ENCODE data around the gene HNRNPA0. TPM values are rescaled to one million over a fixed set of nuclear protein-coding genes. Genes with fewer than 3 reads are reported as not detected.
"Not testable (repeated sequence)": the region's sequence is repeated elsewhere in the genome, so short reads cannot be mapped to it uniquely, and the experiment has no call there.

The HNRNPA0 gene
- total RNA-seq, 4 donors from 2014 or later, result 6.0 to 10.8 (median 9.0) TPM

DNA sequence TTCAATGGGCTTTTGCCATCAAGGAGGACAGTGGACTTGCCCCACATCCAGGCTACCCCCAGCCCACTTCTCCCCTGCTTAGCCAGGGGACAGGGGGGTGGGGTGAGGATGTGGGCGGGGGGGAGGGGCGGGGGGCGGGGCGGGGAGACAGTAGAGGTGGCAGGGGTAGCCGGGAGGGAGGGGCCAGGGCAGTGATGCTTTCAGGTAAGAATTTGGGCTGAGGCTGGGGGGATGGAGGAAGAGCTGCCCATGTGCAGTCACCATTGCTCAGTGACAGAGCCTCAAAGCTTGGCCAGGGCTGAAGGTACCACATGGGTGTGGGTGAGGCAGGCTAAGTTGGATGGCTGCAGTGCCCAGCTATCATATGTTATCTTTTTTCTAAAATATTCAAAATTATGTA lies 40.7 kb upstream of the HNRNPA0 start:
- peaks cover 0 to 7% (median 0%) of the 10 kb centered on the region in 4 donors for H3K4me1 ChIP-seq
- H3K4me3 ChIP-seq, result no peak overlapping the region
- in situ Hi-C loops (cut with MboI; ENCODE audit: low pct_ligation_motif_present in 1 of 4, low pct_unique_long_range_greater_than_20kb in 1 of 4, low sequenced_read_pairs in 3 of 4) (loop anchor here in 2 of 4 donors (25.0 kb wide), 2 partner anchors 267 to 342 kb away; partner anchors contain the start of gene NME5 (in 1 of the 2)), intact Hi-C loops (cut with DNase I; ENCODE audit: low total_unique reads) (no loop called here)
- no peak overlapping the region for H3K27ac ChIP-seq
- H3K27me3 ChIP-seq, result no peaks in the 10 kb centered on the region
- WGBS, 2 donors (ENCODE audit: low coverage in 1 of 2), result 56% methylated on average over 5 of the region's 5 CpGs; no CpG with 5 or more reads in 1 of the 2 donors
- DNase-seq, result no peak
- no peaks in the 10 kb centered on the region for H3K9me3 ChIP-seq
- no peak for TF ChIP-seq EP300 (IDR thresholded peaks at IDR 0.05; ENCODE audit: low read depth)
- TF ChIP-seq POLR2AphosphoS5 (IDR thresholded peaks at IDR 0.05), result no peak
- no peak for TF ChIP-seq POLR2A (IDR thresholded peaks at IDR 0.05)
- TF ChIP-seq, protein P1, sequence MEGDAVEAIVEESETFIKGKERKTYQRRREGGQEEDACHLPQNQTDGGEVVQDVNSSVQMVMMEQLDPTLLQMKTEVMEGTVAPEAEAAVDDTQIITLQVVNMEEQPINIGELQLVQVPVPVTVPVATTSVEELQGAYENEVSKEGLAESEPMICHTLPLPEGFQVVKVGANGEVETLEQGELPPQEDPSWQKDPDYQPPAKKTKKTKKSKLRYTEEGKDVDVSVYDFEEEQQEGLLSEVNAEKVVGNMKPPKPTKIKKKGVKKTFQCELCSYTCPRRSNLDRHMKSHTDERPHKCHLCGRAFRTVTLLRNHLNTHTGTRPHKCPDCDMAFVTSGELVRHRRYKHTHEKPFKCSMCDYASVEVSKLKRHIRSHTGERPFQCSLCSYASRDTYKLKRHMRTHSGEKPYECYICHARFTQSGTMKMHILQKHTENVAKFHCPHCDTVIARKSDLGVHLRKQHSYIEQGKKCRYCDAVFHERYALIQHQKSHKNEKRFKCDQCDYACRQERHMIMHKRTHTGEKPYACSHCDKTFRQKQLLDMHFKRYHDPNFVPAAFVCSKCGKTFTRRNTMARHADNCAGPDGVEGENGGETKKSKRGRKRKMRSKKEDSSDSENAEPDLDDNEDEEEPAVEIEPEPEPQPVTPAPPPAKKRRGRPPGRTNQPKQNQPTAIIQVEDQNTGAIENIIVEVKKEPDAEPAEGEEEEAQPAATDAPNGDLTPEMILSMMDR (IDR thresholded peaks at IDR 0.05), result no peak
- no peaks in the 10 kb centered on the region for H3K36me3 ChIP-seq

DNA sequence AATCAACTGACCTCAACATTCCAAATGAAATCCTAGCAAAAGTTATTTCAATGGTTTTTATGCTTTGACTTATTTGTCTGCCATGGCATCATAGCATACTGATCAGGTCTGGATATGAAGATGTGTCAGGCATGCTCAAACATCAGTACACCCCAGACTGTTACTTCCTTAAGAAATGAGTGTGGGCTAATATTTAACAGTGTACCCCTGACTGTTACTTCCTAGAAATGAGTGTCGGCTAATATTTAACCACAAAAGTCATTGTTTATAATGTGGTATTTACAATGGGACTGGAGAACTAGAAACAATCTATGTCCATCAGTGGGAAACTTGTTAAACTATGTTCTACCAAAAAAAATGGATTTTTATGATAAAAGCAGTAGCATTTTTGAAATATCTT lies 38.1 kb upstream of the HNRNPA0 start:
- TF ChIP-seq POLR2AphosphoS5 (IDR thresholded peaks at IDR 0.05) (no peak), EP300 (IDR thresholded peaks at IDR 0.05; ENCODE audit: low read depth) (no peak), POLR2A (IDR thresholded peaks at IDR 0.05) (no peak)
- TF ChIP-seq, protein P1 (IDR thresholded peaks at IDR 0.05), result no peak
- Histone ChIP-seq H3K27ac (no peak overlapping the region), H3K9me3 (no peaks in the 10 kb centered on the region), H3K4me1 (peaks cover 0 to 7% (median 0%) of the 10 kb centered on the region in 4 donors), H3K27me3 (no peaks in the 10 kb centered on the region), H3K36me3 (no peaks in the 10 kb centered on the region), H3K4me3 (no peak overlapping the region)
- in situ Hi-C loops (cut with MboI; ENCODE audit: low pct_ligation_motif_present in 1 of 4, low pct_unique_long_range_greater_than_20kb in 1 of 4, low sequenced_read_pairs in 3 of 4), result loop anchor here in 2 of 4 donors (25.0 kb wide), 2 partner anchors 270 to 345 kb away; partner anchors contain the start of gene NME5 (in 1 of the 2)
- WGBS, 2 donors (ENCODE audit: low coverage in 1 of 2), result 38 to 57% methylated on average over 1 of the region's 1 CpG
- intact Hi-C loops (cut with DNase I; ENCODE audit: low total_unique reads), result no loop called here
- no peak for DNase-seq

DNA sequence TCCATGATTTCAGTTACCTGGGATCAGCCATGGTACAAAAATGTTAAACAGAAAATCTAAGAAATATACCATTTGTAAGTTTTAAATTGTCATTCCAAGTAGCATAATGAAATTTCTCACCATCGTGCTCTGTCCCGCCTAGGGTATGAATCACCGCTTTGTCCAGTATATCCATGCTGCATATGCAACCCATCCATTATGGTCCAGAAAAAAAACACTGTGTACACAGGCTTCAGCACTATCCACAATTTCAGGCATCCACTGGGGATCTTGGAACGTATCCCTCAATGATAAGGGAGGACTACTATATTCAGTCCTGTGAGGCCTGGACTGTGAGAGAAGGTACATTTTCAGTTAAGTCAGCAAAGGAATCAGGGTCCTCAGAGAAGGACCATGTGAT lies 37.6 kb upstream of the HNRNPA0 start:
- Histone ChIP-seq H3K27me3 (no peaks in the 10 kb centered on the region), H3K4me3 (no peak overlapping the region), H3K36me3 (no peaks in the 10 kb centered on the region), H3K27ac (no peak overlapping the region), H3K4me1 (peaks cover 0 to 7% (median 0%) of the 10 kb centered on the region in 4 donors), H3K9me3 (no peaks in the 10 kb centered on the region)
- TF ChIP-seq, protein P1 (IDR thresholded peaks at IDR 0.05), result no peak
- TF ChIP-seq POLR2AphosphoS5 (IDR thresholded peaks at IDR 0.05), result no peak
- TF ChIP-seq EP300 (IDR thresholded peaks at IDR 0.05; ENCODE audit: low read depth), result no peak
- no peak for TF ChIP-seq POLR2A (IDR thresholded peaks at IDR 0.05)
- WGBS, 2 donors (ENCODE audit: low coverage in 1 of 2), result 83 to 88% methylated on average over 3 to 4 of the region's 4 CpGs
- in situ Hi-C loops (cut with MboI; ENCODE audit: low pct_ligation_motif_present in 1 of 4, low pct_unique_long_range_greater_than_20kb in 1 of 4, low sequenced_read_pairs in 3 of 4), result loop anchor here in 2 of 4 donors (25.0 kb wide), 2 partner anchors 271 to 346 kb away; partner anchors contain the start of gene NME5 (in 1 of the 2)
- intact Hi-C loops (cut with DNase I; ENCODE audit: low total_unique reads), result no loop called here
- DNase-seq, result no peak

DNA sequence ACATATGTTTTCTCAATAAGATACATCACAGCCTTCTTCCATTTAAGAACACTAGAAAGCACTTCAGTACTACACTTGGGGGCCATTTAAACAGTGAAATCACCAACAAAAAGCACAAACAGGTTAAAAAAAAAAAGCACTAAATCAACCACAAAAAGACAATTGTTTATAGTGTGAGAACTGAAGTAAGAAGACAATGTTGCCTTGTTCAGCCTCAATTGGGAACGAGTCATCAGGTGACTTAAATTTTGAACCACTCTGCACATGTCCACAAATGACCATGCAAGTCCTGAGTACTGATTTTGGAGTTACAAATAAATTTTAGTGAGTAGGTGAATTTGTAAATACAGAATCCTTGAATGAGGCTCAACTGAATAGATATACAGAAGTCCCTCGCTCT lies 37.2 kb upstream of the HNRNPA0 start:
- Histone ChIP-seq H3K27ac (no peak overlapping the region), H3K4me1 (peaks cover 0 to 7% (median 0%) of the 10 kb centered on the region in 4 donors), H3K36me3 (no peaks in the 10 kb centered on the region), H3K9me3 (no peaks in the 10 kb centered on the region), H3K4me3 (no peak overlapping the region), H3K27me3 (no peaks in the 10 kb centered on the region)
- DNase-seq, result no peak
- intact Hi-C loops (cut with DNase I; ENCODE audit: low total_unique reads), result no loop called here
- in situ Hi-C loops (cut with MboI; ENCODE audit: low pct_ligation_motif_present in 1 of 4, low pct_unique_long_range_greater_than_20kb in 1 of 4, low sequenced_read_pairs in 3 of 4), result loop anchor here in 2 of 4 donors (25.0 kb wide), 2 partner anchors 271 to 346 kb away; partner anchors contain the start of gene NME5 (in 1 of the 2)
- TF ChIP-seq EP300 (IDR thresholded peaks at IDR 0.05; ENCODE audit: low read depth) (no peak), POLR2AphosphoS5 (IDR thresholded peaks at IDR 0.05) (no peak), POLR2A (IDR thresholded peaks at IDR 0.05) (no peak)
- TF ChIP-seq, protein P1 (IDR thresholded peaks at IDR 0.05), result no peak
- WGBS, 2 donors (ENCODE audit: low coverage in 1 of 2), result 86 to 94% methylated on average over 2 of the region's 2 CpGs

DNA sequence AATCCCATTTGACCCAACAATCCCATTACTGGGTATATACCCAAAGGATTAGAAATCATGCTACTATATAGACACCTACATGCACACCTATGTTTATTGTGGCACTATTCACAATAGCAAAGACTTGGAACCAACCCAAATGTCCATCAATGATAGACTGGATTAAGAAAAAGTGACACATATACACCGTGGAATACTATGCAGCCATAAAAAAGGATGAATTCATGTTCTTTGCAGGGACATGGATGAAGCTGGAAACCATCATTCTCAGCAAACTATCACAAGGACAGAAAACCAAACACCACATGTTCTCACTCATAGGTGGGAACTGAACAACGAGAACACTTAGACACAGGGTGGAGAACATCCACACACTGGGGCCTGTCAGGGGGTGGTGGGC lies 34.4 kb upstream of the HNRNPA0 start:
- H3K36me3 ChIP-seq; H3K4me1 ChIP-seq; H3K27me3 ChIP-seq; H3K27ac ChIP-seq; DNase-seq; H3K9me3 ChIP-seq; H3K4me3 ChIP-seq; intact Hi-C loops (cut with DNase I; ENCODE audit: low total_unique reads): not testable (repeated sequence)
- WGBS, 2 donors (ENCODE audit: low coverage in 1 of 2), result 94 to 98% methylated on average over 2 of the region's 2 CpGs
- in situ Hi-C loops (cut with MboI; ENCODE audit: low pct_ligation_motif_present in 1 of 4, low pct_unique_long_range_greater_than_20kb in 1 of 4, low sequenced_read_pairs in 3 of 4), result loop anchor here in 3 of 4 donors (10.0 to 25.0 kb wide), 3 partner anchors 274 to 349 kb away; partner anchors contain the start of gene NME5 (in 2 of the 3)

Measured in transverse colon (tissue), 4 donors.